GM10847 (cell line): ENCODE measurements around the gene NUDCD3.

Source experiments
- POLR2A ChIP-seq: IDR thresholded peaks from 2 replicates; pipeline ENCODE4 v1.6.1; 2011; ENCODE audit not compliant: insufficient read length; ENCODE audit errors: extremely low read depth

Gene NUDCD3

GRCh38 chr7:44522315-44522714 lies 31.9 kb upstream of the NUDCD3 start:
- no peak for TF ChIP-seq POLR2A

GRCh38 chr7:44521347-44522095 lies 31.1 kb upstream of the NUDCD3 start:
- TF ChIP-seq POLR2A: no peak

GRCh38 chr7:44520574-44520973 lies 30.1 kb upstream of the NUDCD3 start:
- TF ChIP-seq POLR2A: no peak

GRCh38 chr7:44519546-44519945 lies 29.1 kb upstream of the NUDCD3 start:
- TF ChIP-seq POLR2A: no peak

- TF ChIP-seq POLR2A: no peak
These were observed 28.3 kb upstream of the NUDCD3 start for GRCh38 chr7:44518761-44519160.

GRCh38 chr7:44517175-44517574 lies 26.7 kb upstream of the NUDCD3 start:
- no peak for TF ChIP-seq POLR2A

GRCh38 chr7:44515590-44516268 lies 25.3 kb upstream of the NUDCD3 start:
- TF ChIP-seq POLR2A: no peak

- no peak for TF ChIP-seq POLR2A
These were observed 22.3 kb upstream of the NUDCD3 start for GRCh38 chr7:44512736-44513135.

- no peak for TF ChIP-seq POLR2A
These were observed 21.5 kb upstream of the NUDCD3 start for GRCh38 chr7:44511863-44512468.

- no peak for TF ChIP-seq POLR2A
These were observed 20.8 kb upstream of the NUDCD3 start for GRCh38 chr7:44511236-44511635.

GRCh38 chr7:44508328-44509030 lies 18.0 kb upstream of the NUDCD3 start:
- no peak for TF ChIP-seq POLR2A

GRCh38 chr7:44505595-44505994 lies 15.1 kb upstream of the NUDCD3 start:
- TF ChIP-seq POLR2A: no peak

- TF ChIP-seq POLR2A: no peak
These were observed 7.9 kb upstream of the NUDCD3 start for GRCh38 chr7:44498230-44498954.

- no peak for TF ChIP-seq POLR2A
These were observed 6.9 kb upstream of the NUDCD3 start for GRCh38 chr7:44497155-44498027.
